Liver (tissue), 9 donors: ENCODE measurements around the gene MCTP1. TPM values are rescaled to one million over a fixed set of nuclear protein-coding genes. Genes with fewer than 3 reads are reported as not detected.

Experiments
- DNase-seq: peaks from one replicate; pipeline ENCODE4 v3.0.0-alpha.2; 2017; ENCODE audit warnings: low spot score
- H3K27ac ChIP-seq, 2 donors: one replicate each; pipeline ENCODE4 v1.7.0; 2013; ENCODE audit warnings: inconsistent platforms in 2 of 2, low read length in 2 of 2, control low read depth in 1 of 2, low read depth in 1 of 2, mild to moderate bottlenecking in 1 of 2
- H3K27me3 ChIP-seq, 4 donors: one replicate each; pipeline versions ENCODE4 v1.6.1 to v1.7.0; 2013; ENCODE audit warnings: low read length in 3 of 4, inconsistent platforms in 1 of 4, mild to moderate bottlenecking in 1 of 4, moderate library complexity in 1 of 4; ENCODE audit not compliant: control insufficient read depth in 4 of 4, insufficient read depth in 4 of 4
- H3K36me3 ChIP-seq, 4 donors: one replicate each; pipeline versions ENCODE4 v1.6.1 to v1.7.0; 2013; ENCODE audit warnings: low read length in 3 of 4, mild to moderate bottlenecking in 3 of 4, low read depth in 1 of 4, moderate library complexity in 1 of 4; ENCODE audit not compliant: control insufficient read depth in 4 of 4, insufficient read depth in 3 of 4
- H3K4me1 ChIP-seq, 4 donors: one replicate each; pipeline versions ENCODE4 v1.6.1 to v1.7.0; 2013; ENCODE audit warnings: low read length in 3 of 4, mild to moderate bottlenecking in 3 of 4, moderate library complexity in 1 of 4; ENCODE audit not compliant: control insufficient read depth in 4 of 4, insufficient read depth in 4 of 4
- H3K4me3 ChIP-seq, 3 donors: one replicate each; pipeline versions ENCODE4 v1.6.1 to v1.7.0; 2013; ENCODE audit warnings: low read length in 3 of 3, control low read depth in 1 of 3, low read depth in 1 of 3, mild to moderate bottlenecking in 1 of 3
- H3K9ac ChIP-seq, 2 donors: one replicate each; pipeline ENCODE4 v1.7.0; 2013; ENCODE audit warnings: low read length in 2 of 2, mild to moderate bottlenecking in 2 of 2, moderate library complexity in 2 of 2, control low read depth in 1 of 2, low read depth in 1 of 2
- H3K9me3 ChIP-seq, 4 donors: one replicate each; pipeline versions ENCODE4 v1.6.1 to v1.7.0; 2013; ENCODE audit warnings: low read length in 3 of 4; ENCODE audit not compliant: control insufficient read depth in 4 of 4
- FOXA1 ChIP-seq: IDR thresholded peaks from 2 replicates; pipeline ENCODE4 v1.6.1; 2016; ENCODE audit warnings: antibody characterized with exemption
- FOXA2 ChIP-seq: IDR thresholded peaks from 2 replicates; pipeline ENCODE4 v1.6.1; 2016; ENCODE audit warnings: antibody characterized with exemption
- GABPA ChIP-seq, 2 donors: IDR thresholded peaks in 1 of 2; conservative IDR thresholded peaks in 1 of 2; 2 replicates each; pipeline ENCODE4 v1.6.1; 2016; ENCODE audit warnings: antibody characterized with exemption in 2 of 2, mild to moderate bottlenecking in 1 of 2, moderate library complexity in 1 of 2
- HNF4A ChIP-seq, 2 donors: conservative IDR thresholded peaks; 2 replicates each; pipeline ENCODE4 v1.6.1; 2016; ENCODE audit warnings: antibody characterized with exemption in 2 of 2, mild to moderate bottlenecking in 2 of 2
- HNF4G ChIP-seq: IDR thresholded peaks from 2 replicates; pipeline ENCODE4 v1.6.1; 2016; ENCODE audit warnings: antibody characterized with exemption
- JUND ChIP-seq, 2 donors: IDR thresholded peaks; 2 replicates each; pipeline ENCODE4 v1.6.1; 2016; ENCODE audit warnings: antibody characterized with exemption in 2 of 2
- NR2F2 ChIP-seq: IDR thresholded peaks from 2 replicates; pipeline ENCODE4 v1.6.1; 2016; ENCODE audit warnings: antibody characterized with exemption
- RAD21 ChIP-seq, 2 donors: IDR thresholded peaks; 2 replicates each; pipeline ENCODE4 v1.6.1; 2016; ENCODE audit warnings: antibody characterized with exemption in 2 of 2, mild to moderate bottlenecking in 2 of 2
- RXRA ChIP-seq, 2 donors: IDR thresholded peaks; 2 replicates each; pipeline ENCODE4 v1.6.1; 2017 to 2018; ENCODE audit warnings: antibody characterized with exemption in 2 of 2, mild to moderate bottlenecking in 1 of 2
- SP1 ChIP-seq: IDR thresholded peaks from 2 replicates; pipeline ENCODE4 v1.6.1; 2018; ENCODE audit warnings: antibody characterized with exemption, mild to moderate bottlenecking
- TAF1 ChIP-seq: conservative IDR thresholded peaks from 2 replicates; pipeline ENCODE4 v1.6.1; 2016; ENCODE audit warnings: antibody characterized with exemption, mild to moderate bottlenecking
- YY1 ChIP-seq: IDR thresholded peaks from 2 replicates; pipeline ENCODE4 v1.6.1; 2016; ENCODE audit warnings: antibody characterized with exemption, mild to moderate bottlenecking
- WGBS: extraction: QIAGEN DNeasy Blood & Tissue Kit; methylation state at CpG from one replicate; pipeline ENCODE4 v1.1.7; 2013; 5-methylcytosine and 5-hydroxymethylcytosine counted together
- polyA plus RNA-seq, 2 donors: library from polyadenylated mRNA; stranded (reverse) in 1 of 2; unstranded in 1 of 2; fragments of 200-250 nt in 1 of 2; fragments of >200 nt in 1 of 2; fragmentation: Nextera tagmentation in 1 of 2; extraction: Ambion mirVana in 1 of 2; gene quantifications; one replicate each; pipeline versions ENCODE4 v1.2.1 to v1.2.3, GENCODE V29; 2013 to 2015
- total RNA-seq, 2 donors: library from RNA; depleted of rRNA; stranded (reverse); fragments of >200 nt; gene quantifications; one replicate each; pipeline ENCODE4 v1.2.3, GENCODE V29; 2014
- TF ChIP-seq, protein P1 (sequence below): IDR thresholded peaks from 2 replicates; pipeline ENCODE4 v1.6.1; 2016; ENCODE audit warnings: antibody characterized with exemption, mild to moderate bottlenecking
- TF ChIP-seq, protein P2 (sequence below): IDR thresholded peaks from 2 replicates; pipeline ENCODE4 v1.6.1; 2016; ENCODE audit warnings: antibody characterized with exemption
- TF ChIP-seq, protein P3 (sequence below): IDR thresholded peaks from 2 replicates; pipeline ENCODE4 v1.6.1; 2016; ENCODE audit warnings: antibody characterized with exemption
- donor health status: healthy.
- donor health status: healthy.
- donor health status: healthy.
- donor health status: healthy.
- donor health status: healthy.

The MCTP1 gene
- total and polyA plus RNA-seq, 4 donors, result 0.67 to 7.6 (median 4.3) TPM

DNA sequence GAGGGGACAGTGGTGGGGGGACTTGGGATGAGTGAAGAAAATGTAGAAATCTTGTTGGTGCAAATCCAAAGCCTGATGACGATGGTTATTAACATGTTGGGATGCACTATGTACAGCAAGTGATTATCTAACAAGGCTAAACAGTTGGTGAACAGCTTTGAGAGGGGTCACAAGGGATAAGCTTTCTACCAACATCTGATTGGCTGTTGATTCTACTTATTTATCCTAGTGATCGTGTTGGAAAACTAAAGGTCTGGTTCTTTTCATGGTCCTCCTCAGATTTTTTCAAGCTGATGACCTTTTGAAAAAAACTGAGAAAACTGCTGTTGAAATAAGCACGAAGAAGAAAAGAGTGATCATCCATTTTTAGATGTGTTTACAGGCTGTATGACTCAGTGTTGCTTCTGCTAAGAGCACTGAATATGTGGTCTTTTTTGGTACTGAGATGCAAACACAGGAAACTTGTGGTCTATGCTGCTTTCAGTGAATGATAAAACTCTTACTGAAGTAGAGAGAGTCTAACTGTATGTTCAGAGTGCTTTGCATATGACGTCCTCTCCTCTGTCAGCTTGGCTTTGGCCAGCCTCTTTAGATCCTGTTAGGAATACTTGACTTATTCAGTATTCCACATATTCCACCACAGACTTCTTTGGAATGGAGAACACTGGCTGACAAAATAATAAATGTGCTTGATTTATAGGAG is 491.6 kb downstream of the MCTP1 start:
- 54% methylated on average over 4 of the region's 4 CpGs for WGBS
- Histone ChIP-seq H3K27ac (no peak overlapping the region), H3K36me3 (no peaks in the 10 kb centered on the region), H3K27me3 (no peaks in the 10 kb centered on the region), H3K9ac (no peak overlapping the region), H3K4me1 (no peaks in the 10 kb centered on the region), H3K9me3 (no peaks in the 10 kb centered on the region), H3K4me3 (no peak overlapping the region)
- no peak for DNase-seq
- TF ChIP-seq TAF1 (no peak), FOXA2 (no peak), HNF4G (no peak), SP1 (no peak)
- TF ChIP-seq, protein P1, sequence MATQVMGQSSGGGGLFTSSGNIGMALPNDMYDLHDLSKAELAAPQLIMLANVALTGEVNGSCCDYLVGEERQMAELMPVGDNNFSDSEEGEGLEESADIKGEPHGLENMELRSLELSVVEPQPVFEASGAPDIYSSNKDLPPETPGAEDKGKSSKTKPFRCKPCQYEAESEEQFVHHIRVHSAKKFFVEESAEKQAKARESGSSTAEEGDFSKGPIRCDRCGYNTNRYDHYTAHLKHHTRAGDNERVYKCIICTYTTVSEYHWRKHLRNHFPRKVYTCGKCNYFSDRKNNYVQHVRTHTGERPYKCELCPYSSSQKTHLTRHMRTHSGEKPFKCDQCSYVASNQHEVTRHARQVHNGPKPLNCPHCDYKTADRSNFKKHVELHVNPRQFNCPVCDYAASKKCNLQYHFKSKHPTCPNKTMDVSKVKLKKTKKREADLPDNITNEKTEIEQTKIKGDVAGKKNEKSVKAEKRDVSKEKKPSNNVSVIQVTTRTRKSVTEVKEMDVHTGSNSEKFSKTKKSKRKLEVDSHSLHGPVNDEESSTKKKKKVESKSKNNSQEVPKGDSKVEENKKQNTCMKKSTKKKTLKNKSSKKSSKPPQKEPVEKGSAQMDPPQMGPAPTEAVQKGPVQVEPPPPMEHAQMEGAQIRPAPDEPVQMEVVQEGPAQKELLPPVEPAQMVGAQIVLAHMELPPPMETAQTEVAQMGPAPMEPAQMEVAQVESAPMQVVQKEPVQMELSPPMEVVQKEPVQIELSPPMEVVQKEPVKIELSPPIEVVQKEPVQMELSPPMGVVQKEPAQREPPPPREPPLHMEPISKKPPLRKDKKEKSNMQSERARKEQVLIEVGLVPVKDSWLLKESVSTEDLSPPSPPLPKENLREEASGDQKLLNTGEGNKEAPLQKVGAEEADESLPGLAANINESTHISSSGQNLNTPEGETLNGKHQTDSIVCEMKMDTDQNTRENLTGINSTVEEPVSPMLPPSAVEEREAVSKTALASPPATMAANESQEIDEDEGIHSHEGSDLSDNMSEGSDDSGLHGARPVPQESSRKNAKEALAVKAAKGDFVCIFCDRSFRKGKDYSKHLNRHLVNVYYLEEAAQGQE, result no peak

- TF ChIP-seq JUND (IDR thresholded peaks at IDR 0.05), result no peak
- TF ChIP-seq HNF4A (conservative IDR thresholded peaks at IDR 0.05), result no peak
- TF ChIP-seq, protein P2, sequence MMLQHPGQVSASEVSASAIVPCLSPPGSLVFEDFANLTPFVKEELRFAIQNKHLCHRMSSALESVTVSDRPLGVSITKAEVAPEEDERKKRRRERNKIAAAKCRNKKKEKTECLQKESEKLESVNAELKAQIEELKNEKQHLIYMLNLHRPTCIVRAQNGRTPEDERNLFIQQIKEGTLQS, result no peak
- TF ChIP-seq, protein P3, sequence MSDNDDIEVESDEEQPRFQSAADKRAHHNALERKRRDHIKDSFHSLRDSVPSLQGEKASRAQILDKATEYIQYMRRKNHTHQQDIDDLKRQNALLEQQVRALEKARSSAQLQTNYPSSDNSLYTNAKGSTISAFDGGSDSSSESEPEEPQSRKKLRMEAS, result no peak
- no peak for TF ChIP-seq TAF1
- no peak for TF ChIP-seq YY1
- TF ChIP-seq GABPA (IDR thresholded peaks at IDR 0.05 in 1 of 2, conservative IDR thresholded peaks at IDR 0.05 in 1 of 2), result no peak
- TF ChIP-seq FOXA1, result no peak
- no peak for TF ChIP-seq RAD21 (IDR thresholded peaks at IDR 0.05)
- TF ChIP-seq RXRA (IDR thresholded peaks at IDR 0.05), result no peak
- no peak for TF ChIP-seq NR2F2
- TF ChIP-seq, protein P1, result no peak
These were observed 493.1 kb downstream of the MCTP1 start for GRCh38 chr5:94791829-94792228.

More at GRCh38 chr5:94791829-94792228, 493.1 kb downstream of the MCTP1 start:
- Histone ChIP-seq H3K27me3 (no peaks in the 10 kb centered on the region), H3K9ac (no peak overlapping the region), H3K36me3 (no peaks in the 10 kb centered on the region), H3K4me3 (no peak overlapping the region), H3K27ac (no peak overlapping the region), H3K4me1 (no peaks in the 10 kb centered on the region), H3K9me3 (no peaks in the 10 kb centered on the region)
- WGBS, result 78% methylated on average over 7 of the region's 7 CpGs
- no peak for DNase-seq
